Mesendoderm (in vitro differentiated cells): ENCODE data around the gene MEA1. TPM values are rescaled to one million over a fixed set of nuclear protein-coding genes. Genes with fewer than 3 reads are reported as not detected.

Experiments used
- DNase-seq: peaks from one replicate; pipeline ENCODE4 v3.0.0; 2013
- H2AK5ac ChIP-seq: 2 replicates; pipeline ENCODE4 v1.6.1; 2013; ENCODE audit warnings: low read length, inconsistent platforms
- H2BK120ac ChIP-seq: 2 replicates; pipeline ENCODE4 v1.6.1; 2013; ENCODE audit warnings: low read depth, mild to moderate bottlenecking, low read length, moderate library complexity, mixed read lengths
- H2BK15ac ChIP-seq: replicated peaks from 2 replicates; pipeline ENCODE4 v1.6.1; 2013; ENCODE audit warnings: low read depth, mild to moderate bottlenecking, moderate library complexity
- H2BK5ac ChIP-seq: 2 replicates; pipeline ENCODE4 v1.6.1; 2013; ENCODE audit warnings: low read length, inconsistent platforms
- H3K18ac ChIP-seq: 2 replicates; pipeline ENCODE4 v1.6.1; 2013; ENCODE audit warnings: mild to moderate bottlenecking, low read length, mixed read lengths
- H3K23ac ChIP-seq: one replicate; pipeline ENCODE4 v1.6.1; 2013; ENCODE audit warnings: low read length
- H3K27ac ChIP-seq: 2 replicates; pipeline ENCODE4 v1.5.1; 2013; ENCODE audit warnings: low read depth, mild to moderate bottlenecking, inconsistent platforms, low read length, moderate library complexity
- H3K27me3 ChIP-seq: 2 replicates; pipeline ENCODE4 v1.6.1; 2013; ENCODE audit warnings: low read length, control low read depth, mild to moderate bottlenecking, inconsistent platforms; ENCODE audit not compliant: insufficient read depth, poor library complexity
- H3K36me3 ChIP-seq: 2 replicates; pipeline ENCODE4 v1.6.1; 2013; ENCODE audit warnings: low read length, inconsistent platforms; ENCODE audit not compliant: control insufficient read depth, insufficient read depth
- H3K4ac ChIP-seq: one replicate; pipeline ENCODE4 v1.6.1; 2013; ENCODE audit warnings: low read depth, mild to moderate bottlenecking, low read length, moderate library complexity
- H3K4me1 ChIP-seq: 2 replicates; pipeline ENCODE4 v1.6.1; 2013; ENCODE audit warnings: low read depth, low read length, inconsistent platforms; ENCODE audit not compliant: control insufficient read depth
- H3K4me2 ChIP-seq: 2 replicates; pipeline ENCODE4 v1.6.1; 2013; ENCODE audit warnings: low read length
- H3K4me3 ChIP-seq: 2 replicates; pipeline ENCODE4 v1.5.1; 2013; ENCODE audit warnings: mild to moderate bottlenecking, low read length
- H3K56ac ChIP-seq: one replicate; pipeline ENCODE4 v1.6.1; 2013; ENCODE audit warnings: low read length
- H3K79me1 ChIP-seq: 2 replicates; pipeline ENCODE4 v1.6.1; 2013; ENCODE audit warnings: low read length, inconsistent platforms
- H3K79me2 ChIP-seq: 2 replicates; pipeline ENCODE4 v1.6.1; 2013; ENCODE audit warnings: mild to moderate bottlenecking, low read length; ENCODE audit not compliant: control insufficient read depth, insufficient read depth
- H3K9ac ChIP-seq: 2 replicates; pipeline ENCODE4 v1.6.1; 2013; ENCODE audit warnings: low read length, inconsistent platforms
- H4K5ac ChIP-seq: one replicate; pipeline ENCODE4 v1.6.1; 2013; ENCODE audit warnings: low read length
- H4K8ac ChIP-seq: one replicate; pipeline ENCODE4 v1.6.1; 2013; ENCODE audit warnings: low read depth, mild to moderate bottlenecking, control low read depth, low read length, moderate library complexity
- WGBS: extraction: QIAGEN DNeasy Blood & Tissue Kit; methylation state at CpG from one replicate; pipeline ENCODE4 v1.1.7; 2013; ENCODE audit warnings: low lambda C conversion rate, missing lambda C conversion rate; ENCODE audit not compliant: insufficient coverage; ENCODE audit errors: extremely low coverage; 5-methylcytosine and 5-hydroxymethylcytosine counted together
- polyA plus RNA-seq, 2 experiments: library from polyadenylated mRNA; stranded (reverse); fragments of 200-250 nt; gene quantifications; one replicate each; pipeline ENCODE4 v1.2.3, GENCODE V29; 2013

Gene MEA1
- polyA plus RNA-seq (2013, experiment 1 of 2) = 129 TPM
- polyA plus RNA-seq (2013, experiment 2 of 2) = 135 TPM

DNA sequence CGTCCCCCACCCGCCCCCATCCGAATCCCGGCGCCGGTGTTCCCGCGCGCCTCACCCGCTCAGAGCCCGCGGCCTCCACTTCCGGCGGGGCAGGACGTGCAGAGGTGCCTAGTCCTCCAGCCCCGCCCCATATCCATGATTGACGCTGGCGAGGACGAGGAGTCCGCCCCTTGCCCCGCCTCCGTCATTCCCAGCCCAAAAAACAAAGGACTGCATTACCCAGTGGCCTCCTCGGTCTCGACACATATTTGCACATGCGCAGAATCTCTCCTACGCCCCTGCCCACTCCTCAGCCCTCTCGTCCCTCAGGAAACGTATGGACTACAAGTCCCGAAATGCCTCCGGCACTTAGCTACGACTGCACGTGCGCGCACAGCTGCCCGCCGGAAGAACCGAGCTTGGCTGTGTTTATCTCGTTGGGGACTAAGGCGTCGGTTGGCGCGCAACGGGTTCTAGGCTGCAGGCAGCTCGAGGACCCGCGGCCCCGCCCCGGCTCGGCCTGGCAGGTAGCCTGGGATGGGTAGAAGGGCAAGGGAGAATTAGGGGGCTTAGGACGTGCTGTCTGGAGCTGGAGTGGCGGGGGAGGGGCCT lies at the start of gene MEA1, which contains the start of gene KLHDC3:
Gene MEA1 (minus strand): TSS at position 104 of the 591 bp plus-strand sequence. CDS start 133 bp downstream, outside the sequence.
Gene KLHDC3 (plus strand): TSS at position 407 of the 591 bp plus-strand sequence. CDS start 2,944 bp downstream, outside the sequence.
- Histone ChIP-seq H3K23ac (peak within 1 kb of the TSS; percentile 83), H2BK5ac (peak within 1 kb of the TSS; percentile 56), H3K18ac (peak within 1 kb of the TSS; percentile 19), H3K36me3 (peaks cover 20% of the 10 kb centered on the region), H2AK5ac (peak within 1 kb of the TSS; percentile 88), H3K56ac (peak within 1 kb of the TSS; percentile 96), H2BK120ac (no peak within 1 kb of the TSS), H3K4me2 (peak within 1 kb of the TSS; percentile 98), H3K9ac (peak within 1 kb of the TSS; percentile 93), H3K4me1 (peaks cover 6% of the 10 kb centered on the region), H2BK15ac (no peak within 1 kb of the TSS), H3K27ac (peak within 1 kb of the TSS; percentile 48), H3K79me1 (peaks cover 16% of the 10 kb centered on the region), H3K27me3 (no peaks in the 10 kb centered on the region), H3K4me3 (peak within 1 kb of the TSS; percentile 88), H3K4ac (no peak within 1 kb of the TSS), H4K8ac (peak within 1 kb of the TSS; percentile 82), H3K79me2 (peaks cover 21% of the 10 kb centered on the region), H4K5ac (no peak within 1 kb of the TSS)
- WGBS = no CpG with 5 or more reads among the region's 51 CpGs
- peak; percentile 100 for DNase-seq

DNA sequence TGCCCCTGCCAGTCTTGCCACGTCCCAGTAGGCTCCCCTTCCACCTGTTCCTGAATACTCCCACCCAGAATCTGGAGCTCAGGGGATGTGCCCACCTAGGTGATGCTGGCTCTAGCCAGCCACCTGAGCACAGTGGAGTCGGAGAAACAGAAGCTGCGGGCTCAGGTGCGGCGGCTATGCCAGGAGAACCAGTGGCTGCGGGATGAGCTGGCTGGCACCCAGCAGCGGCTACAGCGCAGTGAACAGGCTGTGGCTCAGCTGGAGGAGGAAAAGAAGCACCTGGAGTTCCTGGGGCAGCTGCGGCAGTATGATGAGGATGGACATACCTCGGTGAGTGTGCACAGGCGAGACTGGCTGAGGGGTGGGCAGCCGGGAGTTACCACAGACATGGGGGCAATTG lies 49.1 kb upstream of the MEA1 start:
- no CpG with 5 or more reads among the region's 12 CpGs for WGBS

DNA sequence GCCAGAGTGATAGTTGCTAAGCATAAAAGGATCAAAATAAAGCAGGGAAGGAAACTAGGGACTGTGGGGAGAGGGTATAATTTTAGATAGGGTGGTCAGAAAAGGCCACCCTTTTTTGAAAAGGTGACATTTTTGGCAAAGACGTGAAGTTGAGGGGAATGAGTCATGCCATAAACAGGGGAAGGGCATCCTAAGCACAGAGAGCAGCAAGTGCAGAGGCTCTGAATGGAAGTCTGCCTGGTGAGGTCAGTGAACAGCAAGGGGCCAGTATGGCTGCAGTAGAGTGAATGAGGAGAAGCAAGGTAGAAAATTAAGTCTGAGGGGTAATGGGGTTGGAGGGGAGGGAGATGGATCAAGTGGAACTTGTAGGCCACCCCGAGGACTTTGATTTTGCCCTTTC lies 48.1 kb upstream of the MEA1 start:
- H3K9ac ChIP-seq = no peak overlapping the region
- H2BK120ac ChIP-seq = no peak overlapping the region
- no peak for DNase-seq
- H3K4ac ChIP-seq = no peak overlapping the region
- H3K79me1 ChIP-seq = peaks cover 17% of the 10 kb centered on the region
- H3K79me2 ChIP-seq = peaks cover 13% of the 10 kb centered on the region
- H3K56ac ChIP-seq = no peak overlapping the region
- H2BK15ac ChIP-seq = no peak overlapping the region
- H2BK5ac ChIP-seq = no peak overlapping the region
- H3K23ac ChIP-seq = no peak overlapping the region
- H4K5ac ChIP-seq = no peak overlapping the region
- no peaks in the 10 kb centered on the region for H3K27me3 ChIP-seq
- no peak overlapping the region for H4K8ac ChIP-seq
- H3K4me3 ChIP-seq = no peak overlapping the region
- no peak overlapping the region for H3K18ac ChIP-seq
- no CpG with 5 or more reads among the region's 2 CpGs for WGBS
- H3K4me2 ChIP-seq = no peak overlapping the region
- H3K27ac ChIP-seq = no peak overlapping the region
- no peaks in the 10 kb centered on the region for H3K36me3 ChIP-seq
- peaks cover 6% of the 10 kb centered on the region for H3K4me1 ChIP-seq
- H2AK5ac ChIP-seq = no peak overlapping the region

More for the DNA sequence above, 49.1 kb upstream of the MEA1 start:
- Histone ChIP-seq H4K5ac (no peak overlapping the region), H3K4me3 (no peak overlapping the region), H3K56ac (no peak overlapping the region), H2BK120ac (no peak overlapping the region), H3K79me2 (peaks cover 13% of the 10 kb centered on the region), H3K18ac (no peak overlapping the region), H2AK5ac (no peak overlapping the region), H3K27ac (no peak overlapping the region), H2BK5ac (no peak overlapping the region), H3K9ac (no peak overlapping the region), H3K23ac (no peak overlapping the region), H3K36me3 (no peaks in the 10 kb centered on the region), H3K4me2 (no peak overlapping the region), H3K4me1 (peaks cover 6% of the 10 kb centered on the region), H3K27me3 (no peaks in the 10 kb centered on the region), H3K79me1 (peaks cover 16% of the 10 kb centered on the region), H3K4ac (no peak overlapping the region), H4K8ac (no peak overlapping the region), H2BK15ac (no peak overlapping the region)
- no peak for DNase-seq

DNA sequence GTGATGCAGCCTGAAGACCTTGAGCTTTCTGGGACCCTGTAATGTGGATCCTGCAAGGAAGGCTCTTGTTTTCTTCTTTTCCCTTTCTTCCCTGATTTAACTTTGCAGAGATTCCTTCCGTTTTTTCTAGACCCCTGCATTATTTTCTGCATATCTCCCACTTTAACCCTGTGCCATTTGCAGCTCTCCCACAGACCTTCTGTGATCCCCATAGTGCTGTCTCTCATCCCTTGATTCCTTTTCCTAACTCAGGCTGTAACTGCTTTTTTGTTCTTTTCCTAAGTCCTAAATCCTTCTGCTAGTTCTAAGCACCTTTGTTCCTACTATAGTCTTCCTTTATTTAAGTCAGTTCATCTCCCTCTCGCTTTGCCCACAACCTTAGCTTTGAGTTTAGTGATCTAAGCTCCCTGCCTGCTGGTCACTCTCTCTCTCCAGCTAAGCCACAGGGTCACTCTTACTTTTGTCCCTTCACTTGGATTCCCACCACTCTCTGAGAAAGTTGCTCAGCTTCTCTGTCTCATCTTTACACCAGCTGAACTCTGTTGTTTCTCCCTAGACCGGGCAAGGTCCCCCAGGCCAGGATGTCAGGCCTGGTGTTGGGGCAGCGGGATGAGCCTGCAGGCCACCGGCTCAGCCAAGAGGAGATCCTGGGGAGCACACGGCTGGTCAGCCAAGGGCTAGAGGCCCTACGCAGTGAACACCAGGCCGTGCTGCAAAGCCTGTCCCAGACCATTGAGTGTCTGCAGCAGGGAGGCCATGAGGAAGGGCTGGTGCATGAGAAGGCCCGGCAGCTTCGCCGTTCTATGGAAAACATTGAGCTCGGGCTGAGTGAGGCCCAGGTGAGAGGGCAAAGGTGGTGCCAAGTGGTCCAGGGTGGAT lies 47.2 kb upstream of the MEA1 start:
- H3K27ac ChIP-seq = no peak overlapping the region
- WGBS = no CpG with 5 or more reads among the region's 12 CpGs
- H4K5ac ChIP-seq = no peak overlapping the region
- no peak overlapping the region for H3K4me3 ChIP-seq
- no peak overlapping the region for H2BK5ac ChIP-seq
- H3K9ac ChIP-seq = peak overlapping the region; percentile 78
- H3K4me2 ChIP-seq = peak overlapping the region; percentile 8
- H2BK15ac ChIP-seq = no peak overlapping the region
- no peak overlapping the region for H4K8ac ChIP-seq
- H3K23ac ChIP-seq = no peak overlapping the region
- H2AK5ac ChIP-seq = no peak overlapping the region
- H3K56ac ChIP-seq = peak overlapping the region; percentile 95
- peaks cover 13% of the 10 kb centered on the region for H3K79me2 ChIP-seq
- H3K4ac ChIP-seq = no peak overlapping the region
- H3K4me1 ChIP-seq = peaks cover 6% of the 10 kb centered on the region
- no peak for DNase-seq
- no peak overlapping the region for H3K18ac ChIP-seq
- H3K36me3 ChIP-seq = no peaks in the 10 kb centered on the region
- H2BK120ac ChIP-seq = no peak overlapping the region
- no peaks in the 10 kb centered on the region for H3K27me3 ChIP-seq
- H3K79me1 ChIP-seq = peaks cover 17% of the 10 kb centered on the region

DNA sequence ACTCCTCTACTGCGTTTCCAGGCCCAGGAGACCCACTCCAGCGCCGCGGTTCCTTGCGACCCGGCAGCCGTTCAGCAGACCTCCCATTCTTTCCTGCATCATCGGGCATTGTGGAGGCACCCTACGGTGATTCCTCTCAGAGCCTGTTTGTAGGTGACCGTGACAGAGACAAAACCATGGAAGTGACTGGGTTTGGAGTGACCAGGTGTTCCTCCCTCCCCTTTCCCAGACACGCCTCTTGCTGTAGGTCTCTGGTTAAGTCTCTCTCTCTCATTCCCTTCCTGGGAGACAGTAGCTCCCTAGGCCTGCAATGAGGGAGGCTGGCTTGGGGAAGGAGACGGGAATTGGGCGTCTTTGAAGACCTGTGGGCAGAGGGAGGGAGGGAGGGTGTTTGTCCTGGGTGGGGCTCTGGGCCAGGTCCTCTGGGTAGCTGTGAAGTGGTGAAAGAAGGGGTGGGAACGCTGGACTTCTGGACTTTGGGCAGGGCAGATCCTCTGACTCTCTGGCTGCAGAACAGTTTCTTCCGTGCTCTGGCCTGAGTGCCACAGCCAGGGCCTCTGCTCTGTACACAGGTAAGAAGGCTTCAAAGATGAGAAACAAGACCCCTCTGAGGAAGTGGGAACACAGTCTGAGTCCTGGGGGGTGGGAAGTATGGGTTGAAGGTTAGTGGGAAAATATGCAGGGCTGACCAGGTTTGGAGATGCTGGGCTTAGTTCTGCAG lies 46.4 kb upstream of the MEA1 start:
- Histone ChIP-seq H3K4me1 (peaks cover 6% of the 10 kb centered on the region), H3K79me2 (peaks cover 13% of the 10 kb centered on the region), H2BK120ac (no peak overlapping the region), H3K4me3 (peak overlapping the region; percentile 89), H4K5ac (no peak overlapping the region), H3K27me3 (no peaks in the 10 kb centered on the region), H3K56ac (peak overlapping the region; percentile 95), H3K23ac (no peak overlapping the region), H3K4ac (no peak overlapping the region), H3K36me3 (no peaks in the 10 kb centered on the region), H3K27ac (peak overlapping the region; percentile 45), H3K18ac (no peak overlapping the region), H2BK5ac (no peak overlapping the region), H2BK15ac (no peak overlapping the region), H3K9ac (peak overlapping the region; percentile 78), H4K8ac (no peak overlapping the region), H3K4me2 (peak overlapping the region; percentile 33), H2AK5ac (no peak overlapping the region), H3K79me1 (peaks cover 17% of the 10 kb centered on the region)
- no CpG with 5 or more reads among the region's 15 CpGs for WGBS
- peak; percentile 79 for DNase-seq
